GM12891 (cell line): Measurements from ENCODE around the gene SLC3A2.

ENCODE experiments used
- POLR2A ChIP-seq: IDR thresholded peaks from 2 replicates; pipeline ENCODE4 v1.6.1; 2011; ENCODE audit warnings: low read depth, low read length, control low read depth
- POLR2AphosphoS5 ChIP-seq: IDR thresholded peaks from 2 replicates; pipeline ENCODE4 v1.6.1; 2011; ENCODE audit warnings: low read depth, low read length, control low read depth

DNA sequence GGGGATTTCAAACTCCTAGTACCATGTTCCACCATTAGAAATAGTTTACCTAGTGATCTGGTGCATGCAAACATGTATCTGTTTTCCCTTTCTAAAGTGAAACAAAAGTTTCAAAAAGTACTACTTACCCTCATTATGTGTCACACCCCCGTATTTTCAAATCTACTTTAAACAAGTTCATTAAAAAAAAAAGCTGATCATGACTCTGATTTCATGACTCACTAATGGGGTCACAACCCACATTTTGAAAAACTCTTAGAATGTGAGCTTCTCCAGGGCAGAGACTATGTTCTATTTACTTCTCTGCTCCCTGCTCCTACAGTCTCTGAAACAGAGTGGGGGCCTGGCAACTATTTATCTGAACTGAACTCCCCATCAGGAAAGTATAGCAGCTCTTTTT, 22.2 kb downstream of the SLC3A2 start:
- TF ChIP-seq POLR2A (no peak), POLR2AphosphoS5 (no peak)
